Spinal cord (tissue), 4 donors: ENCODE results near the gene HLA-B. TPM values are rescaled to one million over a fixed set of nuclear protein-coding genes. Genes with fewer than 3 reads are reported as not detected.

Source experiments
- polyA plus RNA-seq, 2 donors: library from polyadenylated mRNA; unstranded; fragments of 120-200 nt; gene quantifications; one replicate each; pipeline ENCODE4 v1.2.1, GENCODE V29; 2013; ENCODE audit not compliant: insufficient read length in 2 of 2
- small RNA-seq: library from RNA; depleted of rRNA; stranded (forward); fragments of <200 nt; gene quantifications from one replicate; pipeline ENCODE3, GENCODE V24; 2014; ENCODE audit warnings: low replicate concordance
- total RNA-seq, 2 donors: library from RNA; depleted of rRNA in 1 of 2; stranded (reverse); fragments of 120-200 nt in 1 of 2; fragments of >200 nt in 1 of 2; gene quantifications; one replicate each; pipeline versions ENCODE4 v1.2.3 to v1.2.4, GENCODE V29; 2013 to 2014

The HLA-B gene
- total and polyA plus RNA-seq, 4 donors: 126 to 189 (median 151) TPM

Small RNA genes lying within 50 kb of the gene (small RNA-seq; reads per million reads assigned to genes)
- gene HLA-S (not detected), gene MIR6891 (not detected), gene RF00019 (not detected), gene RNU6-283P (not detected)

Other genes with a start within 250 kb of the HLA-B start
- not detected for gene C6orf15, start 244.6 kb downstream of the HLA-B start, total RNA-seq
- gene C6orf15, start 244.6 kb downstream of the HLA-B start, polyA plus RNA-seq: not detected
- under 1 TPM in 1 of 2 donors, not detected in 1; 0.99 TPM for gene PSORS1C1, start 242.4 kb downstream of the HLA-B start, total RNA-seq
- gene PSORS1C1, start 242.4 kb downstream of the HLA-B start, polyA plus RNA-seq: under 1 TPM; 0.38 to 0.40 TPM
- gene CDSN, start 236.7 kb downstream of the HLA-B start, total RNA-seq: not detected
- under 1 TPM in 1 of 2 donors, not detected in 1; 0.09 TPM for gene CDSN, start 236.7 kb downstream of the HLA-B start, polyA plus RNA-seq
- gene PSORS1C2, start 218.1 kb downstream of the HLA-B start, total RNA-seq: not detected
- gene PSORS1C2, start 218.1 kb downstream of the HLA-B start, polyA plus RNA-seq: not detected
- gene CCHCR1, start 199.4 kb downstream of the HLA-B start, total RNA-seq: 10 to 100 TPM; 16.4 to 26.2 TPM
- gene CCHCR1, start 199.4 kb downstream of the HLA-B start, polyA plus RNA-seq: 10 to 100 TPM; 21.1 to 29.9 TPM
- gene TCF19, start 198.6 kb downstream of the HLA-B start, total RNA-seq: 10 to 100 TPM; 10.1 to 18.7 TPM
- gene TCF19, start 198.6 kb downstream of the HLA-B start, polyA plus RNA-seq: 10 to 100 TPM; 13.9 to 17.5 TPM
- under 1 TPM; 0.22 to 0.59 TPM for gene POU5F1, start 186.5 kb downstream of the HLA-B start, total RNA-seq
- gene POU5F1, start 186.5 kb downstream of the HLA-B start, polyA plus RNA-seq: 1 to 10 TPM; 1.1 to 1.2 TPM
- 10 to 100 TPM; 24.9 to 66.1 TPM for gene HLA-C, start 85.1 kb downstream of the HLA-B start, total RNA-seq
- 10 to 100 TPM; 56.3 to 62.7 TPM for gene HLA-C, start 85.1 kb downstream of the HLA-B start, polyA plus RNA-seq
- 10 to 100 TPM in 1 of 2 donors, 1 to 10 TPM in 1; 5.9 to 23.6 TPM for gene MICA, start 46.4 kb upstream of the HLA-B start, total RNA-seq
- gene MICA, start 46.4 kb upstream of the HLA-B start, polyA plus RNA-seq: 1 to 10 TPM; 4.2 to 6.0 TPM
- 1 to 10 TPM; 1.9 to 2.8 TPM for gene MICB, start 141.0 kb upstream of the HLA-B start, total RNA-seq
- 1 to 10 TPM; 1.4 to 1.5 TPM for gene MICB, start 141.0 kb upstream of the HLA-B start, polyA plus RNA-seq
- gene MCCD1, start 171.8 kb upstream of the HLA-B start, total RNA-seq: not detected
- gene MCCD1, start 171.8 kb upstream of the HLA-B start, polyA plus RNA-seq: under 1 TPM in 1 of 2 donors, not detected in 1; 0.33 TPM
- gene DDX39B, start 184.8 kb upstream of the HLA-B start, total RNA-seq: 100 to 1,000 TPM; 242 to 404 TPM
- 100 to 1,000 TPM; 428 to 496 TPM for gene DDX39B, start 184.8 kb upstream of the HLA-B start, polyA plus RNA-seq
- 10 to 100 TPM; 32.2 to 63.3 TPM for gene ATP6V1G2, start 189.4 kb upstream of the HLA-B start, total RNA-seq
- gene ATP6V1G2, start 189.4 kb upstream of the HLA-B start, polyA plus RNA-seq: 100 to 1,000 TPM; 231 to 258 TPM
- gene NFKBIL1, start 190.4 kb upstream of the HLA-B start, total RNA-seq: 10 to 100 TPM in 1 of 2 donors, 1 to 10 TPM in 1; 9.8 to 24.4 TPM
- gene NFKBIL1, start 190.4 kb upstream of the HLA-B start, polyA plus RNA-seq: 10 to 100 TPM; 26.8 to 29.4 TPM
- gene LTA, start 215.1 kb upstream of the HLA-B start, total RNA-seq: under 1 TPM in 1 of 2 donors, not detected in 1; 0.11 TPM
- gene LTA, start 215.1 kb upstream of the HLA-B start, polyA plus RNA-seq: under 1 TPM; 0.22 to 0.27 TPM
- gene TNF, start 218.4 kb upstream of the HLA-B start, total RNA-seq: under 1 TPM in 1 of 2 donors, not detected in 1; 0.39 TPM
- gene TNF, start 218.4 kb upstream of the HLA-B start, polyA plus RNA-seq: under 1 TPM in 1 of 2 donors, not detected in 1; 0.40 TPM
- 1 to 10 TPM in 1 of 2 donors, under 1 TPM in 1; 0.55 to 1.9 TPM for gene LTB, start 225.2 kb upstream of the HLA-B start, total RNA-seq
- under 1 TPM; 0.35 to 0.50 TPM for gene LTB, start 225.2 kb upstream of the HLA-B start, polyA plus RNA-seq
- 10 to 100 TPM; 10.8 to 15.2 TPM for gene LST1, start 229.1 kb upstream of the HLA-B start, total RNA-seq
- gene LST1, start 229.1 kb upstream of the HLA-B start, polyA plus RNA-seq: 10 to 100 TPM in 1 of 2 donors, 1 to 10 TPM in 1; 9.0 to 12.6 TPM
- not detected for gene NCR3, start 235.8 kb upstream of the HLA-B start, total RNA-seq
- gene NCR3, start 235.8 kb upstream of the HLA-B start, polyA plus RNA-seq: not detected